Activated CD4-positive, alpha-beta T cell treated with anti-CD3 and anti-CD28 coated beads, Interleukin-2, amount 50 U/mL, for 4 hours (primary cell): ENCODE data around the gene CLUH.
"Not testable (repeated sequence)": the region's sequence is repeated elsewhere in the genome, so short reads cannot be mapped to it uniquely, and the experiment has no call there.

ENCODE experiments used
- DNase-seq, 2 experiments: peaks; one replicate each; pipeline ENCODE4 v3.0.0-alpha.2; 2020

The CLUH gene

GRCh38 chr17:2685696-2686095 is 25.9 kb downstream of the CLUH start:
- no peak for DNase-seq

- no peak for DNase-seq
These were observed 27.0 kb downstream of the CLUH start for GRCh38 chr17:2684549-2684948.

DNA sequence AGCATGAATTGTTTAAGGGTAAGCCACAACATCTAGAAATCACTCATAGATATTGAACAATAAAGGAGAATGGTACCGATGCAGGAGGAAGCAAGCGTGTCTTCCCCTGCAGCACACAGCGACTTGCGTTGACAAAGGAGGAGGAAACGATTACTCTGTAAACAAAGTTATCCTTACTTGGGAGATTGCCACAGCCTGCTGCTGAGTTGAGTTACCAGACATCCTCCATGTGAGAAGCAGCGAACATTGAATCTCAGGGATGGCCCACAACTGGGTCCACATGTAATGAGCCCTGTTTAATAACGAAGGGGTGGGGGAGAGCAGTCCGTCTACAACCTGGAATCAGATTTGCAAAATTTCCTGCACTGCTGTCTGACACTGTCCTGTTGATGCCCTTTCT is 27.7 kb downstream of the CLUH start:
- DNase-seq: no peak

DNA sequence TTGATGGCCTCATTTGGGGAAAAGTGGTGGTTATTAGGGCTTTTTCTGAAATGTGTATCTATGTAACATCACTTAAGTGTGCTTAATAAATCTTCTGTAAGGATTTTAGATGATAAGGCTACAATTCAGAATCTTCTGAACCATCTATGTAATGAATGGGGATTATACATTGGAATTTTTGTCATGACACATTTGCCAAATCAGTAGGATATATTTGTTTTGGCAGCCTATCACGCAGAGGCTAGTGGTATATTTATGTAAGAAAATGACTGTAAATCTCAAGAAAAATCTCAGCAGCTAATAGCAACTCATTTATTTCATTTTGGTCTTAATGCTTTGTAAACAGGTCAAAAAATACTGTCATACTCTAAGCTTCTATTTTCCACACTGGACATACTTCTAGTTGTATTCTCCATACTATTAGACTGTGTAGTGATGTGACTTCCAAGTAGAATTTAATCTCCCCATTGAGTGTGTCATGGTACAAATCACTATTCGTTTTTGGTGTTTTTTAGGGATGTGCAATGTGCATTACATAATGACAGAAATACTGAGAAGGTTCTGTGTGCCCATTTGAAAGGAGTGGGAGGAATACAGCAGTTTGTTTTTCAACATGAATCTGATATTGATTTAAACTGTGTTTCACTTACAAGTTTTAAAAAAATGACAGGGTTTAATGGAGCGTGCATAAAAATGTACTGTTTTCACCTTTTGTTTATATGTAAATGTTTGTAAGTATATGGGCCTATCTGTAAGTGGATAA is 29.2 kb downstream of the CLUH start:
- no peak for DNase-seq

DNA sequence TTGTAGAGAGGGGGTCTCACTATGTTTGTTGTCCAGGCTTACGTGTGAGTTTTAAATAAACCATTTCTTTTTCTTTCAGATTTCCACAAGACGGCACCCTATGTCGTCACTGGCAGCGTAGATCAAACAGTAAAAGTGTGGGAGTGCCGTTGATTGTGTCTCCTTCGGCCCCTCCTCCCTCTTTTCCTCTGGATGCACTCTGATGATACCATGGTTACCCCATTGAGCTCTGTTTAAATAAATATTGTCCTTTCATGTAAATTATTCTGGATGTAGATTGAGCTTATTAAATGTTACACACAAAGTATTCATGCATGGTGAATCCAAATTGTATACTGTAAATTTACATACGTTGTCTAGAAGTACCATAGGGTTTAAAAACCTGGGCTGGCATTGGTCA is 29.9 kb downstream of the CLUH start:
- no peak for DNase-seq

GRCh38 chr17:2680961-2681360 is 30.6 kb downstream of the CLUH start:
- no peak for DNase-seq

GRCh38 chr17:2679247-2679646 is 32.3 kb downstream of the CLUH start:
- not testable (repeated sequence) for DNase-seq

DNA sequence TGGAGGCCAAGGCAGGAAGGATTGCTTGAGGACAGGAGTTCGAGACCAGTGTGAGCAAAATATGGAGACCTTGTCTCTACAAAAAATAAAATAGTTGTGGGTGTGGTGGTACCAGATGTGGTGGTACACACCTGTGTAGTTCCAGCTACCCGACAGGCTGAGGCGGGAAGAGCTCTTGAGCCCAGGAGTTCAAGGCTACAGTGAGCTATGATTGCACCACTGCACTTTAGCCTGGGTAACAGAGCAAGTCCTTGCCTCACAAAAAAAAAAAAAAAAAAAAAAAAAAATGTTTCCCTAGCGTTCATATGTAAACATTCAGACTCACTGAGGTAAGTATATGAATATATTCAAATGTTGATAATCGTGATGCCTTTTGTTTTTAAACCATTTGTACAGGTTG is 39.5 kb downstream of the CLUH start:
- DNase-seq: no peak

DNA sequence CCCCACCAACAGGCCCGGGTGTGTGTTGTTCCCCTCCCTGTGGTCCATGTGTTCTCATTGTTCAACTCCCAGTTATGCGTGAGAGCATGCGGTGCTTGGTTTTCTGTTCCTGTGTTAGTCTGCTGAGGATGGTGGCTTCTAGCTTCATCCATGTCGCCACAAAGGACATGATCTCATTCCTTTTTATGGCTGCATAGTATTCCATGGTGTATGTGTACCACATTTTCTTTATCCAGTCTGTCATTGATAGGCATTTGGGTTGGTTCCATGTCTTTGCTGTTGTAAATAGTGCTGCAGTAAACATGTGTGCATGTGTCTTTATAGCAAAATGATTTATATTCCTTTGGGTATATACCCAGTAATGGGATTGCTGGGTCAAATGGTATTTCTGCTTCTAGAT is 51.2 kb downstream of the CLUH start:
- not testable (repeated sequence) for DNase-seq

DNA sequence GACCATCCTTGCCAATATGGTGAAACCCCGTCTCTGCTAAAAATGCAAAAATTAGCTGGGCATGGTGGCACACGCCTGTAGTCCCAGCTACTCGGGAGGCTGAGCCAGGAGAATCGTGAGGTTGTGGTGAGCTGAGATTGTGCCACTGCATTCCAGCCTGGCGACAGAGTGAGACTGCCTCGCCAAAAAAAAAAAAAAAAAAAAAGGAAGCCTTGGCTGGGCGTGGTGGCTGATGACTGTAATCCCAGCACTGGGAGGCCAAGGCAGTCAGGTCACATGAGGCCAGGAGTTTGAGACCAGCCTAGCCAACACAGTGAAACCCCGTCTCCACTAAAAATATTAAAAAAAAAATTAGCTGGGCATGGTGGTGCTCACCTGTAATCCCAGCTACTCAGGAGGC is 52.2 kb downstream of the CLUH start:
- DNase-seq: not testable (repeated sequence)

GRCh38 chr17:2656283-2656682 is 55.3 kb downstream of the CLUH start:
- DNase-seq: no peak

GRCh38 chr17:2655546-2655945 is 56.0 kb downstream of the CLUH start:
- no peak for DNase-seq

DNA sequence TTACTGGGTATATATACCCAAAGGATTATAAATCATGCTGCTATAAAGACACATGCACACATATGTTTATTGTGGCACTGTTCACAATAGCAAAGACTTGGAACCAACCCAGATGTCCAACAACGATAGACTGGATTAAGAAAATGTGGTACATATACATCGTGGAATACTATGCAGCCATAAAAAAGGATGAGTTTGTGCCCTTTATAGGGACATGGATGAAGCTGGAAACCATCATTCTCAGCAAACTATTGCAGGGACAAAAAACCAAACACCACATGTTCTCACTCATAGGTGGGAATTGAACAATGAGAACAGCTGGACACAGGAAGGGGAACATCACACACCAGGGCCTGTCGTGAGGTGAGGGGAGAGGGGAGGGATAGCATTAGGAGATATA is 58.7 kb downstream of the CLUH start:
- DNase-seq: not testable (repeated sequence)

DNA sequence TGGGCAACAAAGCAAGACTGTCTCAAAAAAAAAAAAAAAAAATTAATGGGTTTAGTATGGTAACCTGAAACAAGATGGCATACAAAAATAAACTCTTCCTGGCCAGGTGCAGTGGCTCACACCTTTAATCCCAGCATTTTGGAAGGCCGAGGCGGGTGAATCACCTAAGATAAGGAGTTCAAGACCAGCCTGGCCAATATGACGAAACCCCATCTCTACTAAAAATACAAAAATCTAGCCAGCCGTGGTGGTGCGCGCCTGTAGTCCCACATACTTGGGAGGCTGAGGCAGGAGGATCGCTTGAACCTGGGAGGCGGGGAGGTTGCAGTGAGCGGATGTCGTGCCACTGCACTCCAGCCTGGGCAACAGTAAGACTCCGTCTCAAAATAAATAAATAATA is 62.4 kb downstream of the CLUH start:
- no peak for DNase-seq

DNA sequence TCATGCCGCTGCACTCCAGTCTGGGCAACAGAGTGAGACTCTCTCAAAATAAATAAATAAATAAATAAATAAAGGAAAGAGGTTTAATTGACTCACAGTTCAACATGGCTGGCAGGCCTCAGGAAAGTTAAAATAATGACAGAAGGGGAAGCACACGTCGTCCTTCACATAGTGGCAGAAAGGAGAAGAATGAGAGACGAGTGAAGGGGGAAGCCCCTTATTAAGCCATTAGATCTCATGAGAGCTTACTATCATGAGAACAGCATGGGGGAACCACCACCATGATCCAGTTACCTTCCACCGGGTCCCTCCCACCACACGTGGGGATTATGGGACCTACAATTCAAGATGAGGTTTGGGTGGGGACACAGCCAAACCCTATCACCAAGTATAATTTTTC is 63.6 kb downstream of the CLUH start:
- no peak for DNase-seq

GRCh38 chr17:2644971-2645370 is 66.6 kb downstream of the CLUH start:
- DNase-seq: no peak
